ENCODE results near the gene ACSL5.

ACSL5 gene

DNA sequence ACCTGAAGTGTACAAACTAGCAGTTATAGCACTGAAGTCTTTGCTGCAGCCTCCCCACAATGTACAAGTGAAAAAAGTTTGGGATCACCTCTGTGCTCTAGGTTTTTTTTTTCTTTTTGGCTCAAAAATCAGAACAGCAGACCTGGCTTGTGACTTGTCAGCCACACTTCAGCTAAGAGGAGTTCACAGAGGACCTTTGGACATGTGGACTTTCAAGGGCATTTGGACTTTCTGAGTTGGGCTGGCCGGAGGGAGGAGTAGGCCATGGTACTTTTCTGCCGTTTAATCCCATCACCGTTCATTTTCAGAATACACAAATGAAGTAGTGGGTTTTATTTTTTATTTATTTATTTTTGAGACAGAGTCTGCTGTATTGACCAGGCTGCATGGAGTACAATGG is 21.9 kb upstream of the ACSL5 start:
- TF ChIP-seq, protein P1, sequence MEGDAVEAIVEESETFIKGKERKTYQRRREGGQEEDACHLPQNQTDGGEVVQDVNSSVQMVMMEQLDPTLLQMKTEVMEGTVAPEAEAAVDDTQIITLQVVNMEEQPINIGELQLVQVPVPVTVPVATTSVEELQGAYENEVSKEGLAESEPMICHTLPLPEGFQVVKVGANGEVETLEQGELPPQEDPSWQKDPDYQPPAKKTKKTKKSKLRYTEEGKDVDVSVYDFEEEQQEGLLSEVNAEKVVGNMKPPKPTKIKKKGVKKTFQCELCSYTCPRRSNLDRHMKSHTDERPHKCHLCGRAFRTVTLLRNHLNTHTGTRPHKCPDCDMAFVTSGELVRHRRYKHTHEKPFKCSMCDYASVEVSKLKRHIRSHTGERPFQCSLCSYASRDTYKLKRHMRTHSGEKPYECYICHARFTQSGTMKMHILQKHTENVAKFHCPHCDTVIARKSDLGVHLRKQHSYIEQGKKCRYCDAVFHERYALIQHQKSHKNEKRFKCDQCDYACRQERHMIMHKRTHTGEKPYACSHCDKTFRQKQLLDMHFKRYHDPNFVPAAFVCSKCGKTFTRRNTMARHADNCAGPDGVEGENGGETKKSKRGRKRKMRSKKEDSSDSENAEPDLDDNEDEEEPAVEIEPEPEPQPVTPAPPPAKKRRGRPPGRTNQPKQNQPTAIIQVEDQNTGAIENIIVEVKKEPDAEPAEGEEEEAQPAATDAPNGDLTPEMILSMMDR (conservative IDR thresholded peaks at IDR 0.05) = no peak

DNA sequence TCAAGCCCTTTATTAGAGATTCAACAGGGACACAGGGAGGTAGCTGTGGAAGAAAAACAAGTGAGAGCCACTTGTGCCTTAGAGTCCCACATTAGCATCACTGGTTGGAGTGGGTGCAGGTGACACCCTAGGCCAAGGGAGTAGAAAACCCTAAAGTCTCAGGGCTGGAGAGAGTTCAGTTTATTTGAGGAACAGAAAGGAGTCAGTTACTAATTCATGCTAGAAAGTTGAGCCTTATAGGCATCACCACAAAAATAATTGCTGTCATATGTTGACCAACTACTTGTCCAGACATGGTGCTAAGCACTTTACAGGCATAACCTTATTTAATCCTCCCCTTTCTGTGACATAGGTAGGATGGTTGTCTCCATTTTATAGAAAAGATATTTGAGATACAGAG is 20.9 kb upstream of the ACSL5 start:
- TF ChIP-seq, protein P1 (conservative IDR thresholded peaks at IDR 0.05) = no peak
- H3K27ac ChIP-seq = no peak overlapping the region

More for the DNA sequence above, 21.9 kb upstream of the ACSL5 start:
- H3K27ac ChIP-seq = no peak overlapping the region

DNA sequence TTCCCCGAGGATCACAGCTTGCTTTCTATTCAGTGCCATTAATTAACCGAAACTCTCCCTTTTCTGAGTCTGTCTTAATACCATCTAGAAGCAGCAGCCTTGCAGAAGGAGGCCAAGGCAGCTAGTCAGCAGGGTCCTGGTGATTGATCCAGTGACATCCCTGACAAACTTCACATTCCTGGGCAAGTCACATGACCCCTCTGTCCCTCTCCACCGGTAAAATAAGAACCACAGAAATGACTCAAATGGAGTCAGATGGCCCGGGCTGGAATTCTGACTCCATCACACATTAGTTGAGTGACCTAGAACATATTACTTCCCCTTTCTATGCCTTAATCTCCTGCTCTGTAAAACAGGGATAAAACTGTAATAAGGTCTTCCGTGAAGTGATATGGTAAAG is 17.2 kb upstream of the ACSL5 start:
- H3K27ac ChIP-seq = no peak overlapping the region
- TF ChIP-seq, protein P1 (conservative IDR thresholded peaks at IDR 0.05) = no peak

DNA sequence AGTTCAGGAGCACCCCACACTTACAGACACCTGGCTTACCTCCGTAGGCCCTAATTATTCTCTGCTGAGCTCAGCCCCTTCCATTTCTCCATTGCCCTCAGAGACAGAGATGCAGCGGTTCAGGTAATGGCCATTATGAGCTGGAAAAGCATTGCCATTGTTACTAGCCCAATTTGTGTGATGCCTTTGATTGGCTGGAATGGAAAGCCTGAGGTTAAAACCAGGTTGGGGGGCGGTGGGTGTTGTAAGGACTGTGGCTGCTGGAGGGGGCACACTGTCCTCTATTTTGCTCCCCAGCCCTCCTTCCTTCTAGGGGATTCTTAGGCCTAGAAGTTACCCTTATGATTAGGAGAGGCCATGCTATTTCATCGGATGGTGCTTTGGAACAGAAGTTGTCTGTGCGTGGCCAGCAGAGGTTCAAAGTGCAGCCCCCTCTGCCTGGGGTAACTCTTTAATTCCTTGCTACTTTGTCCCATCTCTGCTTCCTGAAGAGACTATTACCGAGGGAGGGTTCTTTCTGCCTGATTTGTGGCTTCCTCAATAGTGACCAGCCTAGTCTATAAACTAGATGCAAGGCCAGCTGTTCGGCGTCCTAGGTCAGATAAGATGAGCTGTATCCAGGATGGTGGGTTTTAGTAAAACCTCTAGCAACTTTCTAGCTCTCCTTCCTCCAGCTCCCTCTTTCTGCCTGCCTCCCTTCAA is 14.2 kb upstream of the ACSL5 start:
- H3K27ac ChIP-seq = peak overlapping the region; percentile 97
- TF ChIP-seq, protein P1 (conservative IDR thresholded peaks at IDR 0.05) = no peak

DNA sequence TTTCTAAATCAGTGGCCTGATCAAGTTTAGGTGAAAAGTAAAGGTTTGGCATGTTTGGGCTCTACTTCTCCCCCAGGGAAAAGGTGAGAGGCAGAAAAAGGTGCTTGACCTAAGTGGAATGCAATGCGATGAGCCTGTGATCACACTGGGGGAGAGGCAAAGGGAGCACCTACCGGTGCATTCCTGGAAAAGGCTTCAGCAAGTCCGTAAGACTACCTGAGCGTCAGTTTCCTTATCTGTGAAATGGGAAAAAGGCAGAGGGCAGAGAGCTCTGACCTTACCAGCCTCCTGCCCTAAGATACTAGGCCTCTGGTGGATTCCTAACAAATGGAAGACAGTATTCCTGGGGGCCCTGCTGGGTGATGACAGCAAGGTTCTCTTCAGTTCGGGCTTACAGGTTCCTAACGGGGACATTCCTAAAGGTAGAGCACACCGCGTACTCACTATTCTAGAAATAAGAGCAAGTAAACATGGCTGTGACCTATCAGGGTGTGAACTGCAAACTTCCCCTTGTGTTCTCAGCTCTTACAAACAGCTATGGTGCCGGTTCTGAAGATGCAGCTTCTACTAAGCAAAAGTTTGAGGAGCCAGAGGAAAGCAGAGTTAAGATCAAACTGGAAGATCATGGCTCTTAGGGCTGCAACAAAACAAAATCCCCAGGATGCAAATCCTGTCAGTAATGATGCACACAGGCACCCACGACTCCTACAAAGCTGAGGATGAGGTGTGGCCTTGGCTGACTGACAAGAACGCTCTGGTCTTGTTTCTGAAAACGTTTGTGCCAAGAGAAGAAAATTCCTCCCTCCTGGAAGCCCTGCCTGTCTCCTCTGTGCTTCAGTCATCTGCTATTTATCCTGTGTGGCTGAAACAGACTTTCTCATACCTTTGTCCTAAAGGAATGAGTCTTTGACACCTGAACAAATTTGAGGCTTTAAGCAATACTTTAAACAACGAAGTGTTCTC is 13.3 kb upstream of the ACSL5 start:
- TF ChIP-seq, protein P1 (conservative IDR thresholded peaks at IDR 0.05) = no peak
- peak overlapping the region; percentile 97 for H3K27ac ChIP-seq

DNA sequence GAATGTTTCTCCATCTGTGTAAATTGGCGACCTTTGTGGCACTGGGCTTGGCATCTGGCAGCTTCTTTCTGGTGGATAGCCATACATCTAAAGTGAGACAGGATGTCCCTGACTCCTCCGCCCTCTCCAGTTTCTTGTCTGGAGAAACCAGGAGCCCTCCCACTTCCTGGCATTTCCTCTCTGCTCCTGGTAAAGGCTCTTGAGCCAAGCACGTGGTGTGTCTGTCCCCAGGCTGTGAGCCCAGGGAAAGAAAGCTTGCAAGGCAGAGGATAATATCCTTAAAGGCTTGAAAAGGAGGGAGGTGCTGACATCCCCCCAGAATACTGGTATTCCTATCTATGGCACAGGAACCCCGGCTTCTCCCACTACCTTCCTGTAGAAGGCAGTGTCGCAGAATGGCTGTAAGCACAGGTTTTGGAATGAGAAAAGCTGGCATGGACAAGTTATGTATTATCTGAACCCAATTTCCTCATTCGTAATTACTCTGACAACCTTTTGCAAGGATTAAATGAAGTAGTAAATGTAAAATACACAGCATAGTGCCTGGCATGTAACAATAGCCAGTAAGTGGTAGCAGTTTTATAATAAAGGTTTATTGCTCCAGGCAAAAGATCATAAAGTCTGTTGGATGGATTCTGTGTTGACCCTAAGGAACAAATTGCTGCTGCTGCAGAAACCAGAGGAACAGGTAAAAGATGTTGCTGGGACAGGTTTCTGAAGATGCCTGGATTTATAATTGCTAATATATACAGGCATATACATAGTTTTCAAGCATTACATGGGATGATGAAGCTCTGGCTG is 11.8 kb upstream of the ACSL5 start:
- peak overlapping the region; percentile 97 for H3K27ac ChIP-seq
- TF ChIP-seq, protein P1 (conservative IDR thresholded peaks at IDR 0.05) = peak; percentile 48
